AG10803 (cell line): ENCODE data around the gene ARHGAP22.
"Not testable (repeated sequence)": the region's sequence is repeated elsewhere in the genome, so short reads cannot be mapped to it uniquely, and the experiment has no call there.

Experiments used
- DNase-seq: peaks from one replicate; pipeline ENCODE4 v3.0.0; 2010; ENCODE audit warnings: low read depth
- H3K4me3 ChIP-seq: 2 replicates; pipeline ENCODE4 v1.5.1; 2011; ENCODE audit warnings: mild to moderate bottlenecking, low read length, control low read depth
- TF ChIP-seq, protein P1 (sequence below): conservative IDR thresholded peaks from 2 replicates; pipeline ENCODE4 v1.5.1; 2011; ENCODE audit warnings: mild to moderate bottlenecking, low read length, control low read depth, inconsistent platforms

The ARHGAP22 gene

DNA sequence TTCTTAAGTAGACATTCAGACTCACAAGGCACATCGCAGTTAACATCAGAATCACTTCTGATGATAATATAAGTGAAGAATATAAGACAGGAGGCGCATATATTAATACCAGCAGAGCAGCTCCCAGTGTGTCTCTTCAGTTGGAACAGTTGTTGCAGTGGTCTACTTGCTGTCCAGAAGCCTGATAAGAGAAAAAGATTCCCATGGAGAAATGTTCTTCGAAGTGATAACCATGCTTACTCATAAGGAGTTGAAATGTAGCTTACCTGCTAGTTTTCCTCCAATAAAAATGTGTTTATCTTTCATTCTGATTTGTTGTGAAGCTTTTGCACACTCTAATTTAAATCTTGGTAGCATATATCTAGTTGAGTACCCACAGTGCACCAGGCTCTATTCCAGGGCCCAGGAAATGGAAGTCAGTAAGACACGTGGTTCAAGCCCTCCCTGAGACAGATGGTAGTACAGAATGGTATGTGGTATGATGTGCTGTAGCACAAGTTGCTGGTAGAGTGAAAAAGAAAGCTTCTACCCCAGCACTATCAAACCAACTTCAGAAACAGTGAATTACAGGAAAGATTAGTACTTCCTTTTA lies 174.4 kb downstream of the ARHGAP22 start:
- DNase-seq = no peak

DNA sequence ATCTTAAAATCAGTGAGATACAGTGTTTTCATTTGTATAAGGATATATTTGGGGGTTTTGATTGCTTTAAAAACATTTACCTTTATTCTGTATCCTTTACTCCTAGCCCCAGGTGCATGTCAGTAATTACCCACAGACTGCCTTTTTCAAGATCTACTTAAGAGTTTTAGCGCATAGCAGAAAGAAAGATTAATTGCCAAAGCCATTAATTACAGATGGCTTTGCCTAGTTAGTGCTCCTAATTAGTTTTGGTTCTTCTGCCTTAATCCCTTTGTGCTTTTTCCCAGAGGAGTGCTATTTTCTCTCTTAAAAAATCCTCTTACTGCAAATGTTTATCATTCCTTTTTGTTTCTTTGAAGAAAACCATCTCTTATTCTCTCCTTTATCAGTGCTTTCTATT lies 175.6 kb downstream of the ARHGAP22 start:
- TF ChIP-seq, protein P1, sequence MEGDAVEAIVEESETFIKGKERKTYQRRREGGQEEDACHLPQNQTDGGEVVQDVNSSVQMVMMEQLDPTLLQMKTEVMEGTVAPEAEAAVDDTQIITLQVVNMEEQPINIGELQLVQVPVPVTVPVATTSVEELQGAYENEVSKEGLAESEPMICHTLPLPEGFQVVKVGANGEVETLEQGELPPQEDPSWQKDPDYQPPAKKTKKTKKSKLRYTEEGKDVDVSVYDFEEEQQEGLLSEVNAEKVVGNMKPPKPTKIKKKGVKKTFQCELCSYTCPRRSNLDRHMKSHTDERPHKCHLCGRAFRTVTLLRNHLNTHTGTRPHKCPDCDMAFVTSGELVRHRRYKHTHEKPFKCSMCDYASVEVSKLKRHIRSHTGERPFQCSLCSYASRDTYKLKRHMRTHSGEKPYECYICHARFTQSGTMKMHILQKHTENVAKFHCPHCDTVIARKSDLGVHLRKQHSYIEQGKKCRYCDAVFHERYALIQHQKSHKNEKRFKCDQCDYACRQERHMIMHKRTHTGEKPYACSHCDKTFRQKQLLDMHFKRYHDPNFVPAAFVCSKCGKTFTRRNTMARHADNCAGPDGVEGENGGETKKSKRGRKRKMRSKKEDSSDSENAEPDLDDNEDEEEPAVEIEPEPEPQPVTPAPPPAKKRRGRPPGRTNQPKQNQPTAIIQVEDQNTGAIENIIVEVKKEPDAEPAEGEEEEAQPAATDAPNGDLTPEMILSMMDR = no peak
- no peak for DNase-seq
- no peak overlapping the region for H3K4me3 ChIP-seq

More for the DNA sequence above, 174.4 kb downstream of the ARHGAP22 start:
- H3K4me3 ChIP-seq = no peak overlapping the region
- TF ChIP-seq, protein P1 = no peak

DNA sequence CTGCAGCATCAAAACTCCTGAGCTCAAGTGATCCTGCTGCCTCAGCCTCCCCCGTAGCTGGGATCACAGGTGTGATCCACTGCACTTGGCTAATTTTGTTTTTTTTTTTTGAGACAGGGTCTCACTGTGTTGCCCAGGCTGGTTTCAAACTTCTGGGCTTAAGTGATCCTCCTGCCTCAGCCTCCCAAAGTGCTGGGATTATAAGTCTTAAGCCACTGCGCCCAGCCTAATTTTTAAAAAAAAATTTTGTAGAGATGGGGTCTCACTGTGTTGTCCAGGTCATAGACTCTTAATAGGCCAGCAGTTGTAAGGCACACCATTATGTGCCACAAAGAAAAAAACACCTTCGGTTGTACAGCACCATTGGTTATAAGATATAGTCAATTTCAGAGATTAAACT lies 176.0 kb downstream of the ARHGAP22 start:
- no peak for DNase-seq

DNA sequence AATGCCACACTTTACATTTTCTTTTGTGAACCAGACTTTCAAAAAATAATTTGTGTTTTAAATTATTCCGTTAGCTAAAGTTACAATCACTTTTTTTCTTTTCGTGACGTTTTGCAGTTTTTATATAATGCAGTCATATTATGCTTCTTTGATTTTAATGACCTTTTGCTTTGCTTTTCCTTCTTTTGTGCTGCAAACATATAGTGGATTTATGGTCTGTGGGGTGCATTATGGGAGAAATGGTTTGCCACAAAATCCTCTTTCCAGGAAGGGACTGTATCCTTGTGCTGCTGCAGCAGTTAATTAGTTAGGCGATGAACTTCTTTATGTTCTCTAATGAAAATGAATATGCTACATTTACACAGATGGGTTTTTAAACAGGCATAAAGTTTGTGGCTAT lies 181.0 kb downstream of the ARHGAP22 start:
- TF ChIP-seq, protein P1 = no peak
- H3K4me3 ChIP-seq = no peak overlapping the region
- DNase-seq = no peak

More for the DNA sequence above, 176.0 kb downstream of the ARHGAP22 start:
- TF ChIP-seq, protein P1 = no peak
- H3K4me3 ChIP-seq = no peak overlapping the region

DNA sequence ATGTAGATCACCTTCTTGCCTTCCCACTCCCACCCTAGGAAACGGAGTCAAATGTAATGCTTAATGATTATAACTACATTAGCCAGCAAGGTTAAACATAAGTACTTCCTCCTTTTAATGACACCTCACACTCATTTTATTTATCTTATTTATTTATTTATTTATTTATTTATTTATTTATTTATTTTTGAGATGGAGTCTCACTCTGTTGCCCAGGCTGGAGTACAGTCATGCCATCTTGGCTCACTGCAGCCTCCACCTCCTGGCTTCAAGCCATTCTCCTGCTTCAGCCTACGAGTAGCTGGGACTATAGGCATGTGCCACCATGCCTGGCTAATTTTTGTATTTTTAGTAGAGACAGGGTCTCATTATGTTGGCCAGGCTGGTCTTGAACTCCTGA lies 183.0 kb downstream of the ARHGAP22 start:
- not testable (repeated sequence) for H3K4me3 ChIP-seq

DNA sequence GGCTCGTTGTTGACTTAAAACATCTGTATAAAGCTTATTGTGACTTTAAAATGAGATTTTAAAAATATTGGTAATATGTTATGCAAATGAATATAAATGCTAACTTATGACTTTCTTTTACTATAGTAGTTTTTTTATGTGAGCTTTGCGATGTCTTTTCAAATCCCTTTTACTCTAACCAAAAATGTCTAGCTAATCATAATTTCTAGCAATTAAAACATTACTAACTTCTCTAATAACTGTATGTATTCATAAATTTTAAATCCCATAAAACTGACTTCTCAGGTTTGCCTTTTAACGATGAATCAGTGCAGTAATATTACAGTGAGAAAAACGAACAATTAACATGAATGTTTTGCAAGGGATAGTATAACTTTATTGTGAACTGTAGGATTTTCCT lies 185.2 kb downstream of the ARHGAP22 start:
- TF ChIP-seq, protein P1 = no peak
- DNase-seq = no peak

More for the DNA sequence above, 183.0 kb downstream of the ARHGAP22 start:
- DNase-seq = not testable (repeated sequence)

DNA sequence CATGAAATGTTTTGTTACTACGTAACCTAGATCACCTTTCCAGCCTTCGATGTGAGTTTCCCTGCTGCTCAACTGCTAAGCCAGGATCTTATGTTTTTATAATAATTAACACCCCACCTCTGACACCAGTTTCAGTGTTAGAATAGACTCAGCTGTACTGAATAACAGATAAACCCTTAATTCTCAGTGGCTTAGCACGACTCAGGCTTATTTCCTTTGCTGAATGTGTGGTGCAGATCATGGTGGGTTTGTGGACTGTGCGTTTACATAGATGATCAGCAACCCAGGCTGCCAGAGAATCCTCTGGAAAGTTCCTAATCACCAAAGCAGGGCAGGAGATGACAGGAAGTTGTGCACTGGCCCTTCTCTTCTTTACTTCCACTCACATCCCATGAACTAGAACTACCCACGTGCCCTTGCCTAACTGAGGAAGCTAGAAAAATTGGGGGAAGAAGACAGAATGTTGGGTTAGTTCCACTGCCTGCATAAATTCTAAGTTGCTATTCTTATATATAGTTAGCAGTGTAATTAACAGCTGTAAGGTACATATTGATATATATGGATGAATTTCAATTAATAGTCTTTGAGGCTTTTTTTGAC lies 186.6 kb downstream of the ARHGAP22 start:
- no peak overlapping the region for H3K4me3 ChIP-seq
- DNase-seq = no peak
- TF ChIP-seq, protein P1 = no peak

More for the DNA sequence above, 185.2 kb downstream of the ARHGAP22 start:
- no peak overlapping the region for H3K4me3 ChIP-seq
